ENCODE measurements around the gene LRRC74A. TPM values are rescaled to one million over a fixed set of nuclear protein-coding genes. Genes with fewer than 3 reads are reported as not detected.

Gene LRRC74A
- total and polyA plus RNA-seq, 2 donors from 2014 or later = not detected

DNA sequence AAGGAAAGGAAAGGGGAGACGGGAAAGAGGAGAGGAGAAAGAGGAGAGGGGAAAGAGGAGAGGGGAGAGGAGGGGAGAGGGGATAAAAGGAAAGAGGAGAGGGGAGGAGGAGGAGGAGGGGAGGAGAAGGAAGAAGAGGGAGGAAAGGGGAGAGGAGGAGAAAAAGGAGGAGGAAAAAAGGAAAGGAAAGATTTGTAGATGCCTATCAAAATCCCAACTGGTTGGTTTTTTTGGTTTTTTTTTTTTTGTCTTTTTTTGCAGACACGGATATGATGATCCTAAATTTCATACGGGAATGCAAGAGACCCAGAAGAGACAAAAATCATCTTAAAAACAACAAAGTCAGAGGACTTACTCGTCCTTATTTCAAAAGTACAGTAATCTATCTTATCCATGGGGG is 32.9 kb upstream of the LRRC74A start:
- H3K36me3 ChIP-seq (ENCODE audit: control insufficient read depth in 2 of 3, insufficient read depth in 3 of 3, low read length in 3 of 3) = peaks cover 5 to 34% (median 25%) of the 10 kb centered on the region in 3 donors
- no peak overlapping the region for H3K4me3 ChIP-seq (ENCODE audit: low read length in 3 of 3)
- no peaks in the 10 kb centered on the region for H3K27me3 ChIP-seq (ENCODE audit: control insufficient read depth, insufficient read depth, low read length)
- H3K4me1 ChIP-seq (ENCODE audit: control insufficient read depth in 2 of 3, insufficient read depth in 2 of 3, low read depth in 1 of 3, low read length in 3 of 3) = no peaks in the 10 kb centered on the region
- H3K9ac ChIP-seq (ENCODE audit: low read length in 3 of 3) = no peak overlapping the region
- TF ChIP-seq, protein P1, sequence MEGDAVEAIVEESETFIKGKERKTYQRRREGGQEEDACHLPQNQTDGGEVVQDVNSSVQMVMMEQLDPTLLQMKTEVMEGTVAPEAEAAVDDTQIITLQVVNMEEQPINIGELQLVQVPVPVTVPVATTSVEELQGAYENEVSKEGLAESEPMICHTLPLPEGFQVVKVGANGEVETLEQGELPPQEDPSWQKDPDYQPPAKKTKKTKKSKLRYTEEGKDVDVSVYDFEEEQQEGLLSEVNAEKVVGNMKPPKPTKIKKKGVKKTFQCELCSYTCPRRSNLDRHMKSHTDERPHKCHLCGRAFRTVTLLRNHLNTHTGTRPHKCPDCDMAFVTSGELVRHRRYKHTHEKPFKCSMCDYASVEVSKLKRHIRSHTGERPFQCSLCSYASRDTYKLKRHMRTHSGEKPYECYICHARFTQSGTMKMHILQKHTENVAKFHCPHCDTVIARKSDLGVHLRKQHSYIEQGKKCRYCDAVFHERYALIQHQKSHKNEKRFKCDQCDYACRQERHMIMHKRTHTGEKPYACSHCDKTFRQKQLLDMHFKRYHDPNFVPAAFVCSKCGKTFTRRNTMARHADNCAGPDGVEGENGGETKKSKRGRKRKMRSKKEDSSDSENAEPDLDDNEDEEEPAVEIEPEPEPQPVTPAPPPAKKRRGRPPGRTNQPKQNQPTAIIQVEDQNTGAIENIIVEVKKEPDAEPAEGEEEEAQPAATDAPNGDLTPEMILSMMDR (IDR thresholded peaks at IDR 0.05; ENCODE audit: borderline replicate concordance, extremely low read depth, insufficient read depth) = no peak
- intact Hi-C loops (cut with DNase I) = no loop called here
- no peaks in the 10 kb centered on the region for H3K9me3 ChIP-seq (ENCODE audit: control insufficient read depth in 2 of 3, insufficient read depth in 1 of 3, low read length in 3 of 3)
- FAIRE-seq = no peak
- DNase-seq = no peak
- no peak overlapping the region for H3K27ac ChIP-seq (ENCODE audit: low read depth in 2 of 2, low read length in 2 of 2)

DNA sequence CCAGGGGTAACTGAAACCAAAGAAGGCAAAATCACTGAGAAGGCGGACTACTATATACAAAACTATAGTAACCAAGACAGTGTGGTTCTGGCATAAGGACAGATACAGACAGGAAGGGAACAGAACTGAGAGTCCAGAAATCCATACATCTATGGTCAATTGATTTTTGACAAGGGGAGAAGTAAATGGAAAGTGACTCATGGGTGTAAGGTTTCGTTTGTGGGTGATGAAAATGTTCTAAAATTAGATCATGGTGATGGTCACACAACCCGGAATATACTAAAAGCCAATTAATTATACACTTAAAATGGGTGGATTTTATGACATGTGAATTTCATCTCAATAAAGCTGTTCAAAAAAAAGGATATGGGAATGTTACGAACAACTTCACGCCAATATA is 32.3 kb upstream of the LRRC74A start:
- Histone ChIP-seq H3K4me3 (ENCODE audit: low read length in 3 of 3) (no peak overlapping the region), H3K9me3 (ENCODE audit: control insufficient read depth in 2 of 3, insufficient read depth in 1 of 3, low read length in 3 of 3) (no peaks in the 10 kb centered on the region), H3K27me3 (ENCODE audit: control insufficient read depth, insufficient read depth, low read length) (no peaks in the 10 kb centered on the region), H3K9ac (ENCODE audit: low read length in 3 of 3) (no peak overlapping the region), H3K36me3 (ENCODE audit: control insufficient read depth in 2 of 3, insufficient read depth in 3 of 3, low read length in 3 of 3) (peaks cover 5 to 27% (median 20%) of the 10 kb centered on the region in 3 donors), H3K27ac (ENCODE audit: low read depth in 2 of 2, low read length in 2 of 2) (no peak overlapping the region), H3K4me1 (ENCODE audit: control insufficient read depth in 2 of 3, insufficient read depth in 2 of 3, low read depth in 1 of 3, low read length in 3 of 3) (no peaks in the 10 kb centered on the region)
- intact Hi-C loops (cut with DNase I) = no loop called here
- no peak for DNase-seq
- no peak for FAIRE-seq
- TF ChIP-seq, protein P1 (IDR thresholded peaks at IDR 0.05; ENCODE audit: borderline replicate concordance, extremely low read depth, insufficient read depth) = no peak

DNA sequence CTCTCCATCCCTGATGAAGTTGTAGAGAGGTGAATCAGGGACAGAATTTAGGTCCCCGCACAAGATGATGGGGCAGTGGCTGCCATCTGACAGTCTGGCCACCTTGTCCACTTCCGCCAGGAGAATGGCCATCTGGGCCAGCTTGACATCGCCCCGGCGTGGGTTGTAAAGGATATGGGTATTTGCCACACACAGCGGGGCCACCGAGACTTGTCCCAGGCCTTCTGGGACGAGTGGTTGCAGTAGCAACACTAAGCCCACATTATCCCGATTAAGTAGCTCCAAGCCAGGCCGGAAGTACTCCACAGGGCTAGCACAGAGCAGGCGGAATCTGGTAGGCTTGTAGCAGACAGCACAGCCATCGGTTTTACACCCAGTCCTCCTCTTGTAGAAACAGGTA is 19.8 kb upstream of the LRRC74A start:
- intact Hi-C loops (cut with DNase I) = no loop called here
- TF ChIP-seq, protein P1 (IDR thresholded peaks at IDR 0.05; ENCODE audit: borderline replicate concordance, extremely low read depth, insufficient read depth) = no peak
- peaks cover 11 to 49% (median 34%) of the 10 kb centered on the region in 3 donors for H3K36me3 ChIP-seq (ENCODE audit: control insufficient read depth in 2 of 3, insufficient read depth in 3 of 3, low read length in 3 of 3)
- FAIRE-seq (no peak), DNase-seq (no peak)
- H3K27ac ChIP-seq (ENCODE audit: low read depth in 2 of 2, low read length in 2 of 2) = no peak overlapping the region
- H3K9ac ChIP-seq (ENCODE audit: low read length in 3 of 3) = no peak overlapping the region
- H3K4me3 ChIP-seq (ENCODE audit: low read length in 3 of 3) = no peak overlapping the region
- H3K4me1 ChIP-seq (ENCODE audit: control insufficient read depth in 2 of 3, insufficient read depth in 2 of 3, low read depth in 1 of 3, low read length in 3 of 3) = peaks cover under 1 to 6% (median 4%) of the 10 kb centered on the region in 3 donors
- H3K27me3 ChIP-seq (ENCODE audit: control insufficient read depth, insufficient read depth, low read length) = no peaks in the 10 kb centered on the region
- no peaks in the 10 kb centered on the region for H3K9me3 ChIP-seq (ENCODE audit: control insufficient read depth in 2 of 3, insufficient read depth in 1 of 3, low read length in 3 of 3)

- Histone ChIP-seq H3K27ac (ENCODE audit: low read depth in 2 of 2, low read length in 2 of 2) (no peak overlapping the region), H3K27me3 (ENCODE audit: control insufficient read depth, insufficient read depth, low read length) (no peaks in the 10 kb centered on the region), H3K9me3 (ENCODE audit: control insufficient read depth in 2 of 3, insufficient read depth in 1 of 3, low read length in 3 of 3) (no peaks in the 10 kb centered on the region), H3K4me3 (ENCODE audit: low read length in 3 of 3) (no peak overlapping the region), H3K9ac (ENCODE audit: low read length in 3 of 3) (no peak overlapping the region), H3K4me1 (ENCODE audit: control insufficient read depth in 2 of 3, insufficient read depth in 2 of 3, low read depth in 1 of 3, low read length in 3 of 3) (peaks cover 2 to 8% (median 6%) of the 10 kb centered on the region in 3 donors), H3K36me3 (ENCODE audit: control insufficient read depth in 2 of 3, insufficient read depth in 3 of 3, low read length in 3 of 3) (peaks cover 7 to 48% (median 25%) of the 10 kb centered on the region in 3 donors)
- TF ChIP-seq, protein P1 (IDR thresholded peaks at IDR 0.05; ENCODE audit: borderline replicate concordance, extremely low read depth, insufficient read depth) = no peak
- intact Hi-C loops (cut with DNase I) = no loop called here
- FAIRE-seq = no peak
- no peak for DNase-seq
Measured at GRCh38 chr14:76808011-76808410, 18.2 kb upstream of the LRRC74A start.

All from kidney (tissue), 14 donors.